PC-9 (cell line): ENCODE measurements around the gene NPIPA8. TPM values are rescaled to one million over a fixed set of nuclear protein-coding genes. Genes with fewer than 3 reads are reported as not detected.
"Not testable (repeated sequence)": the region's sequence is repeated elsewhere in the genome, so short reads cannot be mapped to it uniquely, and the experiment has no call there.

Experiments
- BruUV-seq: library from RNA; stranded (reverse); fragments of 400-500 nt; replicated peaks from 2 replicates; lab custom pipeline; 2021; lab: Mats Ljungman, UMichigan
- CTCF ChIA-PET: fragments of 300-600 bp; sonication (Branson Sonifier 250); formaldehyde crosslinking; loops from one replicate; lab custom pipeline; 2022; ENCODE audit warnings: antibody characterized with exemption; lab: Charles Lee
- POLR2A ChIA-PET: fragments of 300-600 bp; sonication (Branson Sonifier 250); formaldehyde crosslinking; loops from one replicate; lab custom pipeline; 2022; ENCODE audit warnings: antibody characterized with exemption; ENCODE audit not compliant: unreplicated experiment; lab: Charles Lee
- DNase-seq, 2 experiments: peaks; one replicate each; pipeline versions ENCODE4 v3.0.0 to v3.0.0-alpha.2; 2015 to 2022; ENCODE audit warnings: mixed read lengths in 1 of 2
- H2AFZ ChIP-seq: fragments of 200-600 bp; sonication (generic); 2 replicates; pipeline ENCODE4 v1.8.1; 2017; ENCODE audit warnings: antibody characterized with exemption
- H3F3A ChIP-seq: fragments of 200-600 bp; sonication (generic); 2 replicates; pipeline ENCODE4 v1.8.1; 2017; ENCODE audit warnings: antibody characterized with exemption, mild to moderate bottlenecking, low read depth; ENCODE audit not compliant: insufficient read depth
- H3K27ac ChIP-seq: fragments of 200-600 bp; sonication (generic); 2 replicates; pipeline ENCODE4 v1.6.1; 2016; ENCODE audit warnings: mixed run types
- H3K27me3 ChIP-seq: fragments of 200-600 bp; sonication (generic); 2 replicates; pipeline ENCODE4 v1.6.1; 2016; ENCODE audit warnings: low read depth, mixed run types; ENCODE audit not compliant: insufficient read depth
- H3K36me3 ChIP-seq: fragments of 200-600 bp; sonication (generic); 2 replicates; pipeline ENCODE4 v1.6.1; 2016; ENCODE audit warnings: low read depth, mixed run types
- H3K4me1 ChIP-seq: fragments of 200-600 bp; sonication (generic); replicated peaks from 2 replicates; pipeline ENCODE4 v1.6.1; 2016; ENCODE audit warnings: mixed run types; ENCODE audit not compliant: insufficient read depth
- H3K4me2 ChIP-seq: fragments of 200-600 bp; sonication (generic); 2 replicates; pipeline ENCODE4 v1.6.1; 2017; ENCODE audit warnings: mixed run types
- H3K4me3 ChIP-seq: fragments of 200-600 bp; sonication (generic); 2 replicates; pipeline ENCODE4 v1.6.1; 2016; ENCODE audit warnings: mixed run types
- H3K79me2 ChIP-seq: fragments of 200-600 bp; sonication (generic); 2 replicates; pipeline ENCODE4 v1.6.1; 2017; ENCODE audit warnings: low read depth, mixed run types
- H3K9me2 ChIP-seq: fragments of 200-600 bp; sonication (generic); 2 replicates; pipeline ENCODE4 v1.8.1; 2017; ENCODE audit warnings: mild to moderate bottlenecking; ENCODE audit not compliant: insufficient read depth
- H3K9me3 ChIP-seq: fragments of 200-600 bp; sonication (generic); 2 replicates; pipeline ENCODE4 v1.8.1; 2016; ENCODE audit warnings: low read depth; ENCODE audit not compliant: insufficient read depth
- H4K20me1 ChIP-seq: fragments of 200-600 bp; sonication (generic); 2 replicates; pipeline ENCODE4 v1.8.1; 2017; ENCODE audit not compliant: insufficient read depth
- intact Hi-C: fragments of 100-400 bp; cut with micrococcal nuclease; formaldehyde crosslinking; loops from one replicate; pipeline ENCODE4 v1.10.0; 2022; ENCODE audit not compliant: unreplicated experiment
- microRNA-seq: library from miRNA; unstranded; fragments of <30 nt; microRNA quantifications from one replicate; pipeline ENCODE4 v1.2.0, GENCODE V29; 2021; ENCODE audit warnings: borderline number of aligned reads, borderline replicate concordance
- total RNA-seq: library from RNA; stranded (reverse); gene quantifications from 2 replicates; pipeline ENCODE4 v1.2.3, GENCODE V29; 2021

NPIPA8 gene
- total RNA-seq, 1 experiment from 2014 or later = not detected

GRCh38 chr16:18286342-18286741 is 50.2 kb downstream of the NPIPA8 start:
- H3K36me3 ChIP-seq, H4K20me1 ChIP-seq, H3K27ac ChIP-seq, H3K27me3 ChIP-seq, intact Hi-C loops, H3K4me2 ChIP-seq, DNase-seq, H3K4me1 ChIP-seq, H3K9me2 ChIP-seq, H3F3A ChIP-seq, H3K9me3 ChIP-seq, H3K79me2 ChIP-seq, CTCF ChIA-PET, POLR2A ChIA-PET, H2AFZ ChIP-seq, BruUV-seq, H3K4me3 ChIP-seq: not testable (repeated sequence)

GRCh38 chr16:18280319-18280718 is 56.2 kb downstream of the NPIPA8 start:
- CTCF ChIA-PET, BruUV-seq, H3K9me2 ChIP-seq, H2AFZ ChIP-seq, H3K79me2 ChIP-seq, H3F3A ChIP-seq, H4K20me1 ChIP-seq, H3K4me1 ChIP-seq, POLR2A ChIA-PET, H3K27ac ChIP-seq, H3K4me3 ChIP-seq, intact Hi-C loops, H3K4me2 ChIP-seq, H3K27me3 ChIP-seq, DNase-seq, H3K36me3 ChIP-seq, H3K9me3 ChIP-seq: not testable (repeated sequence)

GRCh38 chr16:18276756-18277155 is 59.8 kb downstream of the NPIPA8 start:
- H4K20me1 ChIP-seq, H3K79me2 ChIP-seq, intact Hi-C loops, H3K4me1 ChIP-seq, POLR2A ChIA-PET, H3K36me3 ChIP-seq, H3K27ac ChIP-seq, CTCF ChIA-PET, H3K9me2 ChIP-seq, BruUV-seq, H3K27me3 ChIP-seq, H3F3A ChIP-seq, H3K9me3 ChIP-seq, H3K4me2 ChIP-seq, H2AFZ ChIP-seq, H3K4me3 ChIP-seq, DNase-seq: not testable (repeated sequence)

GRCh38 chr16:18270171-18270570 is 66.4 kb downstream of the NPIPA8 start:
- H3K27me3 ChIP-seq, H3F3A ChIP-seq, BruUV-seq, H3K4me2 ChIP-seq, intact Hi-C loops, H2AFZ ChIP-seq, DNase-seq, H3K4me1 ChIP-seq, H3K4me3 ChIP-seq, H3K9me2 ChIP-seq, POLR2A ChIA-PET, H3K79me2 ChIP-seq, CTCF ChIA-PET, H4K20me1 ChIP-seq, H3K9me3 ChIP-seq, H3K27ac ChIP-seq, H3K36me3 ChIP-seq: not testable (repeated sequence)

Small RNA genes within 50 kb of the gene (microRNA-seq; reads per million reads assigned to microRNA genes)
- gene MIR6511A4 = not detected
- gene MIR6770-3 = not detected

Other genes starting within 250 kb of the NPIPA8 start
- gene NOMO2, start 225.4 kb upstream of the NPIPA8 start, total RNA-seq = 132 and 144 TPM in 2 replicates